GM23338 (cell line): ENCODE results near the gene FAM83C.

ENCODE experiments used
- EZH2 ChIP-seq: fragments of 200-600 bp; sonication (generic); IDR thresholded peaks from one replicate; pipeline ENCODE4 v1.8.0; 2017; ENCODE audit warnings: antibody characterized with exemption, mild to moderate bottlenecking, low read depth; ENCODE audit not compliant: unreplicated experiment
- EZH2phosphoT487 ChIP-seq: fragments of 200-600 bp; sonication (generic); IDR thresholded peaks from one replicate; pipeline ENCODE4 v1.8.1; 2018; ENCODE audit warnings: antibody characterized with exemption; ENCODE audit not compliant: unreplicated experiment
- POLR2AphosphoS5 ChIP-seq: IDR thresholded peaks from 2 replicates; pipeline ENCODE4 v1.6.1; 2016; ENCODE audit warnings: antibody characterized with exemption, low read depth
- TF ChIP-seq, protein P1 (sequence below), 2 experiments: fragments of 200-600 bp in 1 of 2; sonication (generic) in 1 of 2; conservative IDR thresholded peaks; 2 replicates each; pipeline versions ENCODE4 v1.5.1 to v1.6.1; 2016 to 2017; ENCODE audit warnings: antibody characterized with exemption in 2 of 2, low read depth in 2 of 2, mild to moderate bottlenecking in 2 of 2, moderate library complexity in 1 of 2
- TF ChIP-seq, protein P2 (sequence below): IDR thresholded peaks from one replicate; pipeline ENCODE4 v1.6.1; 2018; ENCODE audit warnings: antibody characterized with exemption; ENCODE audit not compliant: unreplicated experiment

DNA sequence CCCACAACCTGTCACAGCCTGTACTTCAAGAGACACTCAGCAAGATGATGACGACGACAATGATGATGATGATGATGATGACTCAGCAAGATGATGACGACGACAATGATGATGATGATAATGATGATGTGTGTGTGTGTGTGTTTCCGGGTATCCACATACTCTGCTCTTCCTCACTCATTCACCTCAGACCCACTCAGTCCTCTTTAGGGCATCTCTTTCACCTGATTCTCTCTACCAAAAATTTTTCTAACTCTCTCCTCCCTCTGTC, 6.5 kb downstream of the FAM83C start:
- TF ChIP-seq, protein P1, sequence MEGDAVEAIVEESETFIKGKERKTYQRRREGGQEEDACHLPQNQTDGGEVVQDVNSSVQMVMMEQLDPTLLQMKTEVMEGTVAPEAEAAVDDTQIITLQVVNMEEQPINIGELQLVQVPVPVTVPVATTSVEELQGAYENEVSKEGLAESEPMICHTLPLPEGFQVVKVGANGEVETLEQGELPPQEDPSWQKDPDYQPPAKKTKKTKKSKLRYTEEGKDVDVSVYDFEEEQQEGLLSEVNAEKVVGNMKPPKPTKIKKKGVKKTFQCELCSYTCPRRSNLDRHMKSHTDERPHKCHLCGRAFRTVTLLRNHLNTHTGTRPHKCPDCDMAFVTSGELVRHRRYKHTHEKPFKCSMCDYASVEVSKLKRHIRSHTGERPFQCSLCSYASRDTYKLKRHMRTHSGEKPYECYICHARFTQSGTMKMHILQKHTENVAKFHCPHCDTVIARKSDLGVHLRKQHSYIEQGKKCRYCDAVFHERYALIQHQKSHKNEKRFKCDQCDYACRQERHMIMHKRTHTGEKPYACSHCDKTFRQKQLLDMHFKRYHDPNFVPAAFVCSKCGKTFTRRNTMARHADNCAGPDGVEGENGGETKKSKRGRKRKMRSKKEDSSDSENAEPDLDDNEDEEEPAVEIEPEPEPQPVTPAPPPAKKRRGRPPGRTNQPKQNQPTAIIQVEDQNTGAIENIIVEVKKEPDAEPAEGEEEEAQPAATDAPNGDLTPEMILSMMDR (conservative IDR thresholded peaks at IDR 0.05; ENCODE audit: low read depth in 2 of 2), result no peak
- TF ChIP-seq EZH2phosphoT487 (no peak), POLR2AphosphoS5 (no peak), EZH2 (no peak)
- TF ChIP-seq, protein P2, sequence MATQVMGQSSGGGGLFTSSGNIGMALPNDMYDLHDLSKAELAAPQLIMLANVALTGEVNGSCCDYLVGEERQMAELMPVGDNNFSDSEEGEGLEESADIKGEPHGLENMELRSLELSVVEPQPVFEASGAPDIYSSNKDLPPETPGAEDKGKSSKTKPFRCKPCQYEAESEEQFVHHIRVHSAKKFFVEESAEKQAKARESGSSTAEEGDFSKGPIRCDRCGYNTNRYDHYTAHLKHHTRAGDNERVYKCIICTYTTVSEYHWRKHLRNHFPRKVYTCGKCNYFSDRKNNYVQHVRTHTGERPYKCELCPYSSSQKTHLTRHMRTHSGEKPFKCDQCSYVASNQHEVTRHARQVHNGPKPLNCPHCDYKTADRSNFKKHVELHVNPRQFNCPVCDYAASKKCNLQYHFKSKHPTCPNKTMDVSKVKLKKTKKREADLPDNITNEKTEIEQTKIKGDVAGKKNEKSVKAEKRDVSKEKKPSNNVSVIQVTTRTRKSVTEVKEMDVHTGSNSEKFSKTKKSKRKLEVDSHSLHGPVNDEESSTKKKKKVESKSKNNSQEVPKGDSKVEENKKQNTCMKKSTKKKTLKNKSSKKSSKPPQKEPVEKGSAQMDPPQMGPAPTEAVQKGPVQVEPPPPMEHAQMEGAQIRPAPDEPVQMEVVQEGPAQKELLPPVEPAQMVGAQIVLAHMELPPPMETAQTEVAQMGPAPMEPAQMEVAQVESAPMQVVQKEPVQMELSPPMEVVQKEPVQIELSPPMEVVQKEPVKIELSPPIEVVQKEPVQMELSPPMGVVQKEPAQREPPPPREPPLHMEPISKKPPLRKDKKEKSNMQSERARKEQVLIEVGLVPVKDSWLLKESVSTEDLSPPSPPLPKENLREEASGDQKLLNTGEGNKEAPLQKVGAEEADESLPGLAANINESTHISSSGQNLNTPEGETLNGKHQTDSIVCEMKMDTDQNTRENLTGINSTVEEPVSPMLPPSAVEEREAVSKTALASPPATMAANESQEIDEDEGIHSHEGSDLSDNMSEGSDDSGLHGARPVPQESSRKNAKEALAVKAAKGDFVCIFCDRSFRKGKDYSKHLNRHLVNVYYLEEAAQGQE, result no peak
